Astrocyte (in vitro differentiated cells and primary cell): ENCODE measurements around the gene SNRPA.

Experiments used
- EZH2 ChIP-seq: IDR thresholded peaks from 2 replicates; pipeline ENCODE4 v1.6.1; 2012; ENCODE audit warnings: mild to moderate bottlenecking, low read length, inconsistent platforms; ENCODE audit not compliant: insufficient read depth
- TF ChIP-seq, protein P1 (sequence below): IDR thresholded peaks from 2 replicates; pipeline ENCODE4 v1.5.1; 2011; ENCODE audit warnings: low read depth, mild to moderate bottlenecking, inconsistent platforms, low read length, moderate library complexity; ENCODE audit not compliant: insufficient read depth

DNA sequence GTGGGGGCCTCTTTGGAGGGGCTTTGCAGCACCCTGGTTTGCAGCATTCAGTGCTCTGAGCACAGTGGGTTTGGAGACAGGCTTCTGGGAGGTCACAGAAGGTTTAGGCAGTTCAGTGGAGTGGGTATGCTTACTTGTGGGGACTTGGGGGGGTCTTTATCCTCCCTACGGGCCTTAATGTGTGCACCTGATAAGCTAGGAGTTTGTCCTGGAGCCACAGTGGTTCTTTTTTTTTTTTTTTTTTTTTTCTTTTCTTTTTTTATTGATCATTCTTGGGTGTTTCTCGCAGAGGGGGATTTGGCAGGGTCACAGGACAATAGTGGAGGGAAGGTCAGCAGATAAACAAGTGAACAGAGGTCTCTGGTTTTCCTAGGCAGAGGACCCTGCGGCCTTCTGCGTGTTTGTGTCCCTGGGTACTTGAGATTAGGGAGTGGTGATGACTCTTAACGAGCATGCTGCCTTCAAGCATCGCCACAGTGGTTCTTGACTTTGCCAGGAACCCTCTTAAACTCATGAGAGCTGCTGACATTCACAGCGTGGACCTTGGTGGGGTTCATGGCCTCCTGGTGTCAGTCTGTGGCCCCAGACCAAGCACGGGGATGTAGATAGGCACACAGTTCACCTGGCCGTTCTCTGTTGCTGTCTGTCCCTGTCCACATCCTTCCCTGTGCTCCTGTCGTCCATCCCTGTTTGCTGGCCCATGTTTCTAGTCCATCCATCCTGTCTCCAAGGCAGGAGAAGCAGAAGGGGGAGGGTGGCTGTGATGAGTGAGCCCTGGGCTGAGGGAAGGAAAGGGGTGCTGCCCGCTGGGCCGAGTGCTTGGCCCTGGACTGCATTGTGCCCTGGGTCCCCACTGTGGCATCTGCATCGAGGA, 50.7 kb downstream of the SNRPA start:
- TF ChIP-seq, protein P1, sequence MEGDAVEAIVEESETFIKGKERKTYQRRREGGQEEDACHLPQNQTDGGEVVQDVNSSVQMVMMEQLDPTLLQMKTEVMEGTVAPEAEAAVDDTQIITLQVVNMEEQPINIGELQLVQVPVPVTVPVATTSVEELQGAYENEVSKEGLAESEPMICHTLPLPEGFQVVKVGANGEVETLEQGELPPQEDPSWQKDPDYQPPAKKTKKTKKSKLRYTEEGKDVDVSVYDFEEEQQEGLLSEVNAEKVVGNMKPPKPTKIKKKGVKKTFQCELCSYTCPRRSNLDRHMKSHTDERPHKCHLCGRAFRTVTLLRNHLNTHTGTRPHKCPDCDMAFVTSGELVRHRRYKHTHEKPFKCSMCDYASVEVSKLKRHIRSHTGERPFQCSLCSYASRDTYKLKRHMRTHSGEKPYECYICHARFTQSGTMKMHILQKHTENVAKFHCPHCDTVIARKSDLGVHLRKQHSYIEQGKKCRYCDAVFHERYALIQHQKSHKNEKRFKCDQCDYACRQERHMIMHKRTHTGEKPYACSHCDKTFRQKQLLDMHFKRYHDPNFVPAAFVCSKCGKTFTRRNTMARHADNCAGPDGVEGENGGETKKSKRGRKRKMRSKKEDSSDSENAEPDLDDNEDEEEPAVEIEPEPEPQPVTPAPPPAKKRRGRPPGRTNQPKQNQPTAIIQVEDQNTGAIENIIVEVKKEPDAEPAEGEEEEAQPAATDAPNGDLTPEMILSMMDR = no peak
- no peak for TF ChIP-seq EZH2
